Hematopoietic multipotent progenitor cell treated with erythropoietin and hydrocortisone succinate and interleukin-3 and kit ligand, for 17 days (in vitro differentiated cells): ENCODE results near the gene PKD2L1.
"Not testable (repeated sequence)": the region's sequence is repeated elsewhere in the genome, so short reads cannot be mapped to it uniquely, and the experiment has no call there.

Experiments used
- DNase-seq: peaks from one replicate; pipeline ENCODE4 v3.0.0-alpha.2; 2015; ENCODE audit warnings: low spot score

Gene PKD2L1

DNA sequence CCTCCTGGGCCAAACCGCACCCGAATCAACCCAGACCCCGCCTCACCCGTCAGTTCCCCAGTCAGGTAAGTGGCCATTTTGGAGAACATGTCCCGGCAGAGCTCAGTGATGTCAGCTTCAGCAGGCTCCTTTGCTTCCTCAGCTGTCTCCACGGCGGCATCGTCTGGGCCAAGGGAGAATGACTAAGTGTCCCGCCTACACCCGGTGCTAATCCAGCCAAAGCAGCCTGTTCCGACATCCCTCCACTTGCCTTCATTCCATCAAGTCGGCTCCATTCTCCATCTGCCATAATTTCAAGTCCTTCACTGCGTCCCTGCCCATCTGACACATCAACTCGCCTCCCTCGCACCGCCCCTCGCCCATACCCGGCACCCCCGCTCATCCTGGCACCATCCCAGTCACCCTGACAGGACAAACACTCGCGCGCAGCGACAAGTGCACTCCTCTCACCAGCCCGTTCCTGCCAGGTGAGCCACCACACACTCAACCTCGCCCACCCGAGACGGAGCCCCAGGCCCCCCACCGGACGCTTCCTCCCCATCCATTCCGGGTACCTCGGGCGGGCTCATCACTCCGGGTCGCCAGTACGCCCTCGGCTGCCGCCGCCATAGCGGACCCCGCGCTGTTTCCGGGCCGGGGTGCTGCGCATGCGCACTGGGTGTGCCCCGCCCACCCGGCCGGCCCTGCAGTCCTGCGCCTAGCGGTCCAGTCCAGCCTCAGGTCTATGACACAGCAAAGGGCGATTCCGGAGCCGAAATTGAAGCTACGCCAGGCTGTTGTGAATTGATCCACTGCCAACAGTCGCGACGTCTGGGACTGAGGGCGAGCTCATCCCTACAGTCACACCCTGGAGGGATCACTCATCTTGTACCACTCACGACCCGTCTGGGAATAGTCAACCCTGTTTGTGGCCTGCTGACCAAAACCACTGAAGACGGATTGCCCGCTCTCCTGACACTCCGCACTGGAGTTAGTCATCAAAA lies 43.7 kb downstream of the PKD2L1 start, which contains the start of gene BLOC1S2:
TSS of gene BLOC1S2 (minus strand) at position 630 of the 983 bp plus-strand sequence. CDS start at position 609, 21 bp downstream.
- peak; percentile 97 for DNase-seq

DNA sequence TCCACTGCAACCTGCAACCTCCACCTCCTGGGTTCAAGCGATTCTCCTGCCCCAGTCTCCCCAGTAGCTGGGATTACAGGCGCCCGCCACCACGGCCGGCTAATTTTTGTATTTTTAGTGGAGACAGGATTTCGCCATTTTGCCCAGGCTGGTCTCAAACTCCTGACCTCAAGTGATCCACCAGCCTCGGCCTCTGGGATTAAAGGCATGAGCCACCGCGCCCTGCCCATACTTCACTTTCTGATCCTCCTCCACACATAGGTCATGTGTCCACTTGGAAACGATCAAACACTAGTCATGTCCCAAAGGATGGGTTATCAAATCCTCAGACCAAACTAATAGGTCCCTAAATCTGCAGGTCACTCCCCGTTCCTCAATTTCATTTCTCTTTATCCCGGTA lies 44.7 kb downstream of the PKD2L1 start:
- not testable (repeated sequence) for DNase-seq

DNA sequence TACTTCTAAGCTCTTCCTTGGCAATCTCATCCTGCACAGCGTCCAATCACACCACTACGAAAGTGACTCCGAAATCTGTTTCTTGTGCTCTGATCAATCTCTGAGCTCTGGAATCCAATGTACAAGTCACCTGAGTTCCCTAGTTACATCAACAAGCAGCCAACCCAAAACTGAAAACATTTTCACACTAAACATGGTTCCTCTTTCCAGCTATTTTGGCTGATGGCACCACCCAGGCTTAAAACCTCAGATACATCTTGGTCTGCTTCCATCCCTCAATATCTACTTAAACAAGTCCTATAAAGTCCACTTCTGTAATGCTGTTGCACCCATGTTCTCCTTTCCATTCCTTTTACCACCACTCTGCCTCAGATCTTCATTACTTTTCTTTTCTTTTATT lies 47.1 kb downstream of the PKD2L1 start:
- DNase-seq: no peak

DNA sequence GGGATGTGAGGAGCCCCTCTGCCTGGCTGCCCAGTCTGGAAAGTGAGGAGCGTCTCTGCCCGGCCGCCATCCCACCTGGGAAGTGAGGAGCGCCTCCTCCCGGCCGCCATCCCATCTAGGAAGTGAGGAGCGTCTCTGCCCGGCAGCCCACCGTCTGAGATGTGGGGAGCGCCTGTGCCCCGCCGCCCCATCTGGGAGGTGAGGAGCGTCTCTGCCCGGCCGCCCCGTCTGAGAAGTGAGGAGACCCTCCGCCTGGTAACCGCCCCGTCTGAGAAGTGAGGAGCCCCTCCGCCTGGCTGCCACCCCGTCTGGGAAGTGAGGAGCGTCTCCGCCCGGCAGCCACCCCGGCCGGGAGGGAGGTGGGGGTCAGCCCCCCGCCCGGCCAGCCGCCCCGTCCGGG lies 53.1 kb downstream of the PKD2L1 start:
- not testable (repeated sequence) for DNase-seq

DNA sequence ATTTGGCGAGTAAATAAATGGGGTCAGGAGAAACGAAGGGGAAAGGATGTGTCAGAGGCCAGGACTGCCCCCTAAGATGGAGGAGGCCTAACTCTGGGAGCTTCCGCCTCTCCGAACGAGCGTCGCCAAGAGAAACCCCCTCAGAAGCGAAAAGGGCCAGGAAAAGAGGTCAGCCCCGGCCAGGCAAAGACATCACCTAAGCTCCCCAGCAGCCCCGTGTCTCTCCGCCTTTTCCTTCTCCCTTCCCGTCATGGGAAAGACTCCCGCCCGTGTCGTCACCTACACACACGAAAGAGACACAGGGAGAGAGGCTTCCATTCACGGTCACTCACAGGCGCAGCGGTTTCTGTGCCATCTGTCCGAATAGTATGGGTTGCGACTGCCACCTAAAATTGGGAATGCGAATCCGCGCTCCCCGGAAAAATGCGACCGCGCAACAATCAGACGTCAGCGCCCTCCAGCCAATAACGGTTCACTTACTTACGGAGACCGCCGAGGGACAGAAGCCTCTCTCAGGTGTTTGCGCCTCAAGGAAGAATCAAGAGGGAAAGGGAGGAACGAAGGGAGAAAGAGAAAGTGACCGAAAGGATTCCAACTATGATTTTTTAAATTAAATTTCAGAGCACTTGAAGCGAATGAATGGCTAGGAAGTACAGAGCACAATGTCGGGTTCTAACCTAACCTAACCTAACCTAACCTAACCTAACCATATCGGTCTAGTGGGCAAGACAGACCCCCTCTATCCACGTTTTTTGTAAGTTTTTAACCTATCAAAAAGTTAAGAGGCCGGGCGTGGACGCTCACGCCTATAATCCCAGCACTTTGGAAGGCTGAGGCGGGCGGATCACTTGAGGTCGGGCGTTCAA lies 62.6 kb downstream of the PKD2L1 start, which contains the start of gene CWF19L1:
TSS of gene CWF19L1 (minus strand) at position 400 of the 866 bp plus-strand sequence. CDS start at position 355, 45 bp downstream.
- DNase-seq: peak; percentile 73

DNA sequence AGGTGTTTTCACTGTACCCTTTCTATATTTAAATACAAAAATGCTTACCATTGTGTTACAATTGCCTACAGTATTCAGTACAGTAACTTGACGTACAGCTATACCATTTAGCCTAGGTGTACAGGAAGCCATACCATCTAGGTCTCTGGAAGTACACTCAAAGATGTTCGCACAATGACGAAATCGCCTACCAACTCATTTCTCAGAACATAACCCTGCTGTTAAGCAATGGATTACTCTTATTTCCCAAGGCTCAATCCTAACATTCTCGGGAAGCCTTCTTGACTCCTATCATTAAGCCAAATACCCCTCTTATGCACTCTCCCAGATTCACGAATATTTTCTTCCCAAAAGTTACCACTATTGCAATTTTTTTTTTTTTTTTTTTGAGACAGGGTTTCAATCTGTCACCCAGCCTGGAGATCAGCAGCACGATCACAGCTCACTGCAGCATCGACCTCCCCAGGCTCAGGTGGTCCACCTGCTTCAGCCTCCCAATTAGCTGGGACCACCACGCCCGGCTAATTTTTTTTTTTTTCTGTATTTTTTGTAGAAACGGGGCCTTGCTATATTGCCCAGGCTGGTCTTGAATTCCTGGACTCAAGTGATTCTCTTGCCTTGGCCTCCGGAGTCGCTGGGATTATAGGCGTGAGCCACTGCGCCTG lies 64.1 kb downstream of the PKD2L1 start:
- no peak for DNase-seq

DNA sequence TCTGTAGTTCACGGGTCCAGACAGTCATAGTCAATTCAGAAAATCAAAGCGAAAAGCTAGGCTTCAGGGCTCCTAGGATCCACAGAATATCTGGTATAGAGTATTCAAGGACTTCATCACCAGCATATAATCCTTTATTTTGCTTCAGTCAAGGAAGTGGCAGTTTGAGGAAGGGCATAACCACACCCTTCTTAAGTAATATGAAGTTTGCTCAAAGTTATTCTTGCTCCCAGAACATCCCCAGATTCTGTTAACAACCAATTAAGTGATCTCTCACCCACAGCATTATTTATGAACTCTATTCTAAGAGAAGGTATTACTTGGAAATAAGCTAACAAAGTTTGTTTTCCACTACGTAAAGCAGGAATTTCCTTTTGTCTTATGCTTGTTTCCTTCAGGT lies 75.8 kb downstream of the PKD2L1 start:
- DNase-seq: no peak

DNA sequence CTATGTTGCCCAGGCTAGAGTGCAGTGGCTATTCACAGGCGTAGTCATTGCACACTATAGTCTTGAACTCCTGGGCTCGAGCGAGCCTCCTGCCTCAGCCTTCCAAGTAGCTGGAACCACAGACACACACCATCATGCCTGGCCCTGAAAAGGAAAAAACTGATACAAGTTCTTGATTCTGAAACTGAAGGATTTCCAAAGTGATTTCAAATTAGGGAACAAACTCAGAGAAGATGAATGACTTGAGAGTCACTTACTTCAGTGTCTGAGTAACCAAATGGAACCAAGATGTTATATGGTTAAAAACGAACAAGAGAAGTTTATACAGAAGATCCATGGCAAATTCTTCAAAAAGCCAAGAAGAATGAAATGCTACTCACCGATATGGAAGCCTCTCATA lies 77.0 kb downstream of the PKD2L1 start:
- no peak for DNase-seq

DNA sequence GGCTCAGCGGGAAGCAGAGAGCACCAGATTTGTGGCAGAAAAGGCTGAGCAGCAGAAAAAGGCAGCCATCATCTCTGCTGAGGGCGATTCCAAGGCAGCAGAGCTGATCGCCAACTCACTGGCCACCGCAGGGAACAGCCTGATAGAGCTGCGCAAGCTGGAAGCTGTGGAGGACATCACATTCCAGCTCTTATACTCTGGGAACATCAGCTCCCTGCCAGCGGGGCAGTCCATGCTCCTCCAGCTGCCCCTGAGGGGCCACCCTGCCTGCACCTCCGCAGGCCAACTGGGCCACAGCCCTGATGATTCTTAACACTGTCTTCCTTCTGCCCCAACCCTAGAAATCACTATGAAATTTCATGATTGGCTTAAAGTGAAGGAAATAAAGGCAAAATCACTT lies 81.2 kb downstream of the PKD2L1 start:
- no peak for DNase-seq

DNA sequence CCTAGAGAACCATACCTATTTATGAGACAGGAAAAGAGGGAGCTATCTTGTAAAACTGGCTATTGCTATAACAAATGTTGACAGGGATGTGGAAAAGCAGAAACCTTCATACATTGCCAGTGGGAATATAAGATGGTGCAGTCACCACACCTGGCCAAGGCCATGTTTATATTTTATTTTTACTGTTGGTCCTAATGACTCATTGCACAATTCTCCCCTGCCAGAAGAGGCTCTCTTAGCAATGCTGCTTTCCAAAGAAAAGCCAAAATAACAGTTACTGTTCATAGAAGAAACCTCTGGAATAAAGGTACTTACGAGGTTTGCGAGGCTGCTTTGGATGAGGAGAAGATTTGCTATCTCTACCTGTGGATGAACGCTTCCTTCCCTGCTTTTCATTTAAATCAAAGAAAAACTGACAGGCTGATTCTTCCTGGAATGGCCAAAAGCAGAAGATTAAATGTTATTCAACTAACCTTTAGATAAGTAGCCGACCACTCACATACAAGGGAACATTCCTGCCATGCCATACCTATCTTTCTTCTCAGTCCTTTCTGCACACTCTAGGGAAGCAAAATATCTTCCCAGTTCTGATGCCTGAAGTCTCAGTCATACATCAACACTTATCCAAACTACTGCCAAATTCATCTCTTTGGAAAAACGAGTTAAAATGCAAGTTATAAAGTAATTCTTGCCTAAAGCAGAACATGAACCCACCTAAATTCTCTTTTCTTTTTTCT lies 84.4 kb downstream of the PKD2L1 start:
- DNase-seq: no peak

DNA sequence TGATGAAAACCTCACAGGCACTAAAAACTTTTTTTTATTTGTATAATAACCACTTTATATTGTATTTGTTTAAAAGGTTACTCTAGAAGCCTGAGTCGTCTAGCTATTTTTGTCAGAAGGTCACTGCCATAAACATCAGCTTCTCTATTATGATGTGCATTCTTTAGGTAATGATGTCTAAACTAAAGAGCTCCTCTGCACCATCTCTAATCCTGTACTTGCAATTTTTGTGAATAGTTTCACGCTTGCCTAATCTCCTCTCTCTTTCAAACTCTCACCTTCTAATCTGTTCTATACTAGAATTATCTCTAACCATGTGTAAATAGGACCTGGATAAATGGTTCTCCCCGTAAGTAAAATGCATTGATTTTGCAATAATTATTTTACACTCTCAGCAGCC lies 90.2 kb downstream of the PKD2L1 start:
- DNase-seq: no peak

DNA sequence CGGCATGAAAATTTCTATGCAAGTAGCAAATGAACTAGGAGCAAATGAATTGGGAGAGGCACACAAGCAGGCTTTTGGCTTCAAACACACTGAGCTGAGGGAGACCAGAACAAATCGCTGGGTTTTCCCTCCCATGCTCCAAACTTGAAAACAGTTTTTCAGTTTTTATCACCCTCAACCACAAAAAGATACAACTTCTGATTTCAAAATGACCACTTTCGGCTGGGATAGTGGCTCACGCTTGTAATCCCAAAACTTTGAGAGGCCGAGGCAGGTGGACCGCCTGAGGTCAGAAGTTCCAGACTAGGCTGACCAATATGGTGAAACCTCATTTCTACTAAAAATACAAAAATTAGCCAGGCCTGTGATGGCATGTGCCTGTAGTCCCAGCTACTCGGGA lies 91.6 kb downstream of the PKD2L1 start:
- no peak for DNase-seq
